Stimulated activated CD8-positive, alpha-beta memory T cell treated with anti-CD3 and anti-CD28 coated beads, Interleukin-12 subunit alpha, Interleukin-12 subunit beta, amount 100 ng/mL, for 1 hour (primary cell): Measurements from ENCODE around the gene LIN7A.

Experiments used
- DNase-seq: peaks from one replicate; pipeline ENCODE4 v3.0.0-alpha.2; 2020; ENCODE audit warnings: low read depth

Gene LIN7A

GRCh38 chr12:80858356-80858755 is 79.4 kb downstream of the LIN7A start:
- no peak for DNase-seq

GRCh38 chr12:80857311-80857710 is 80.4 kb downstream of the LIN7A start:
- no peak for DNase-seq

GRCh38 chr12:80849337-80849736 is 88.4 kb downstream of the LIN7A start:
- DNase-seq = no peak

GRCh38 chr12:80848858-80849257 is 88.9 kb downstream of the LIN7A start:
- DNase-seq = no peak

GRCh38 chr12:80847575-80847974 is 90.2 kb downstream of the LIN7A start:
- DNase-seq = no peak

GRCh38 chr12:80846952-80847351 is 90.8 kb downstream of the LIN7A start:
- DNase-seq = no peak

GRCh38 chr12:80845639-80846038 is 92.1 kb downstream of the LIN7A start:
- no peak for DNase-seq

GRCh38 chr12:80843969-80844368 is 93.8 kb downstream of the LIN7A start:
- no peak for DNase-seq

GRCh38 chr12:80838708-80839107 is 99.0 kb downstream of the LIN7A start:
- DNase-seq = no peak

GRCh38 chr12:80838024-80838658 is 99.6 kb downstream of the LIN7A start:
- no peak for DNase-seq

GRCh38 chr12:80837342-80837978 is 100.3 kb downstream of the LIN7A start:
- no peak for DNase-seq

- no peak for DNase-seq
Observed at GRCh38 chr12:80834724-80835123, 103.0 kb downstream of the LIN7A start.

- no peak for DNase-seq
Observed at GRCh38 chr12:80830533-80831088, 107.1 kb downstream of the LIN7A start.

GRCh38 chr12:80829767-80830166 is 108.0 kb downstream of the LIN7A start:
- DNase-seq = no peak

- DNase-seq = no peak
Observed at GRCh38 chr12:80825506-80825905, 112.2 kb downstream of the LIN7A start.

GRCh38 chr12:80823393-80823792 is 114.3 kb downstream of the LIN7A start:
- DNase-seq = no peak

GRCh38 chr12:80821513-80822000 is 116.2 kb downstream of the LIN7A start:
- no peak for DNase-seq

GRCh38 chr12:80818878-80819277 is 118.9 kb downstream of the LIN7A start:
- DNase-seq = no peak

GRCh38 chr12:80815351-80815750 is 122.4 kb downstream of the LIN7A start:
- DNase-seq = no peak

GRCh38 chr12:80814453-80814852 is 123.3 kb downstream of the LIN7A start:
- no peak for DNase-seq

GRCh38 chr12:80813820-80814219 is 123.9 kb downstream of the LIN7A start:
- DNase-seq = no peak

- no peak for DNase-seq
Observed at GRCh38 chr12:80811957-80812708, 125.6 kb downstream of the LIN7A start.

- no peak for DNase-seq
Observed at GRCh38 chr12:80810874-80811273, 126.9 kb downstream of the LIN7A start.
